A549 (cell line): Measurements from ENCODE around the gene CACNA1H.

ENCODE experiments used
- CHD2 ChIP-seq: fragments of 150-350 bp; IDR thresholded peaks from 2 replicates; pipeline ENCODE4 v1.6.1; 2014; ENCODE audit warnings: low read length; ENCODE audit not compliant: partially characterized antibody
- ESRRA ChIP-seq: fragments of 150-350 bp; IDR thresholded peaks from 2 replicates; pipeline ENCODE4 v1.6.1; 2014; ENCODE audit warnings: mild to moderate bottlenecking, low read length, borderline replicate concordance
- FOXS1 ChIP-seq: fragments of 250-450 bp; sonication (Bioruptor Pico); IDR thresholded peaks from 2 replicates; pipeline ENCODE4 v1.5.0; 2020; ENCODE audit warnings: mild to moderate bottlenecking, moderate library complexity
- HDAC2 ChIP-seq: fragments of 200-600 bp; sonication (generic); IDR thresholded peaks from 2 replicates; pipeline ENCODE4 v1.6.1; 2016
- JUN ChIP-seq, 2 experiments: fragments of >200 bp; sonication (Bioruptor Twin); formaldehyde crosslinking; IDR thresholded peaks; 2 replicates in 1 of 2; 3 replicates in 1 of 2; pipeline ENCODE4 v1.6.1; 2016 to 2017
- JUNB ChIP-seq: fragments of >200 bp; sonication (Bioruptor Twin); formaldehyde crosslinking; IDR thresholded peaks from 2 replicates; pipeline ENCODE4 v1.6.1; 2016
- MYC ChIP-seq: IDR thresholded peaks from 2 replicates; pipeline ENCODE4 v1.6.1; 2012; ENCODE audit warnings: mild to moderate bottlenecking, inconsistent platforms, low read length, improper control_type of control experiment, borderline replicate concordance
- POLR2A ChIP-seq: IDR thresholded peaks from 2 replicates; pipeline ENCODE4 v1.6.1; 2012; ENCODE audit warnings: mild to moderate bottlenecking, low read length
- TF ChIP-seq, protein P1 (sequence below): fragments of >200 bp; sonication (Bioruptor Twin); formaldehyde crosslinking; IDR thresholded peaks from 3 replicates; pipeline ENCODE4 v1.5.1; 2016
- TF ChIP-seq, protein P2 (sequence below): IDR thresholded peaks from 2 replicates; pipeline ENCODE4 v1.6.1; 2012

DNA sequence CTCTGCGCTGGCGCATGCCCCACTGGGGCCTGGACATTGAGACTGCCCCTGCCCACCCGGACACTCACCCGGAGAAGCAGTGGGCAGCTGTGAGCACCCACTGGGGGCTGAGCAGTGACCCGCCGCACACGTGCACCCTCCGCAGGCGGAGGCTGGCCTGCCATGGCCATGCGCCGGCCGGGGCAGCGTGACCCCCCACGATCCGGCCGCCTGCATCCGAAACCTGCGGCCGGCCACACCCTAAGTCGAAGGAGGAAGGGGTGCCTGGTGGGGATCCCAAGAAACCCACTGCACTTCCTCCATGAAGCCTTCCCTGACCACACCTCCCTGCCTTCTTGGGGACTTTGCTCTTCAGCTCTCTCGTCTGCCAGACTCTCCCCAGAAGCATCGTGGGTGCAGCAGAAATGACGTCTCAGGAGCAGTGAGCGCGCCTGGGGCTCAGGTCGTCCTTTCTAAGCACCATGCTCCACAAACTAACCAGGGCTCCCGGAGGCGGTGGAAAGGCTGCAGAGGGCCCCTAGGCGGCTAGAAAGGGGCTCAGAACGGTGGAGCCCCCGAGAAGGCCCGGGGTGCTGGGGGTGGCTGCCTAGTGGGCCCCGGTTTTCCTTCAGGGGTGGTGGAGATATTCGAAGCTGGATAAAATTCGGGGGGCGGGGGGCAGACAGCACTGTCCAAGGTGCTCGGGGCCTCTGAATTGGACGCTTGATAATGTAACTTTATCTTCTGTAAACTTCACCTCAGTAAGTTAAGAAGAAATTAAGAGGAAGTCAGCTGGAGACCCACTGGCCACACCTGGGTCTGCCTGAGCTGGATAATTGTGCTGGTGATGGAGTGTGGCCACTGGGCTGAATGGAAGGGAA lies 70.7 kb downstream of the CACNA1H start:
- TF ChIP-seq JUN (IDR thresholded peaks at IDR 0.05), result no peak
- TF ChIP-seq, protein P1, sequence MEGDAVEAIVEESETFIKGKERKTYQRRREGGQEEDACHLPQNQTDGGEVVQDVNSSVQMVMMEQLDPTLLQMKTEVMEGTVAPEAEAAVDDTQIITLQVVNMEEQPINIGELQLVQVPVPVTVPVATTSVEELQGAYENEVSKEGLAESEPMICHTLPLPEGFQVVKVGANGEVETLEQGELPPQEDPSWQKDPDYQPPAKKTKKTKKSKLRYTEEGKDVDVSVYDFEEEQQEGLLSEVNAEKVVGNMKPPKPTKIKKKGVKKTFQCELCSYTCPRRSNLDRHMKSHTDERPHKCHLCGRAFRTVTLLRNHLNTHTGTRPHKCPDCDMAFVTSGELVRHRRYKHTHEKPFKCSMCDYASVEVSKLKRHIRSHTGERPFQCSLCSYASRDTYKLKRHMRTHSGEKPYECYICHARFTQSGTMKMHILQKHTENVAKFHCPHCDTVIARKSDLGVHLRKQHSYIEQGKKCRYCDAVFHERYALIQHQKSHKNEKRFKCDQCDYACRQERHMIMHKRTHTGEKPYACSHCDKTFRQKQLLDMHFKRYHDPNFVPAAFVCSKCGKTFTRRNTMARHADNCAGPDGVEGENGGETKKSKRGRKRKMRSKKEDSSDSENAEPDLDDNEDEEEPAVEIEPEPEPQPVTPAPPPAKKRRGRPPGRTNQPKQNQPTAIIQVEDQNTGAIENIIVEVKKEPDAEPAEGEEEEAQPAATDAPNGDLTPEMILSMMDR, result no peak
- no peak for TF ChIP-seq POLR2A
- no peak for TF ChIP-seq JUNB
- TF ChIP-seq CHD2, result no peak
- no peak for TF ChIP-seq ESRRA
- no peak for TF ChIP-seq MYC
- TF ChIP-seq, protein P2, sequence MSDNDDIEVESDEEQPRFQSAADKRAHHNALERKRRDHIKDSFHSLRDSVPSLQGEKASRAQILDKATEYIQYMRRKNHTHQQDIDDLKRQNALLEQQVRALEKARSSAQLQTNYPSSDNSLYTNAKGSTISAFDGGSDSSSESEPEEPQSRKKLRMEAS, result no peak
- no peak for TF ChIP-seq HDAC2
- TF ChIP-seq FOXS1 (CRISPR knock-in tag), result no peak
